GM12872 (cell line): ENCODE measurements around the gene ARMC12.

Experiments
- TF ChIP-seq, protein P1 (sequence below): IDR thresholded peaks from 3 replicates; pipeline ENCODE4 v1.5.1; 2011; ENCODE audit warnings: low read depth, mild to moderate bottlenecking, low read length, moderate library complexity; ENCODE audit not compliant: insufficient read depth

The ARMC12 gene

DNA sequence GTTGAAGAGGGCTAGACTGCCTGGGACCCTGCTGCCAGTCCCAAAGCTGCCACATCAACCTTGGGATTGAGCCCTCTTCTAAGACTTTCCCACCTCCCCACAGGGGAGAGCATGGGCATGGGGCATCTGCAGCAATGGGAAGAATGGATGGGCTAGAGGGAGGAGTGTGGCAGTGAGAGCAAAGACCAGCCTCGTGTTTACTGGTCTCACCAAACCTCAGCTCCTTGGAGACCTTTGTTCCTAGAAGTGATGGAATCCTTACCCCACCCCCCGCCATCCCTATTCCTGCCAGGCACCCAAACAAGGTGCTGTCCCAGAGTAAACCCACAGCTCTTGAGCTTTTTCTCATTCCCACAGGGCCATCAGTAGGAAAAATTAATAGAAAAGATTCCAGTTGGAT lies 20.0 kb upstream of the ARMC12 start:
- TF ChIP-seq, protein P1, sequence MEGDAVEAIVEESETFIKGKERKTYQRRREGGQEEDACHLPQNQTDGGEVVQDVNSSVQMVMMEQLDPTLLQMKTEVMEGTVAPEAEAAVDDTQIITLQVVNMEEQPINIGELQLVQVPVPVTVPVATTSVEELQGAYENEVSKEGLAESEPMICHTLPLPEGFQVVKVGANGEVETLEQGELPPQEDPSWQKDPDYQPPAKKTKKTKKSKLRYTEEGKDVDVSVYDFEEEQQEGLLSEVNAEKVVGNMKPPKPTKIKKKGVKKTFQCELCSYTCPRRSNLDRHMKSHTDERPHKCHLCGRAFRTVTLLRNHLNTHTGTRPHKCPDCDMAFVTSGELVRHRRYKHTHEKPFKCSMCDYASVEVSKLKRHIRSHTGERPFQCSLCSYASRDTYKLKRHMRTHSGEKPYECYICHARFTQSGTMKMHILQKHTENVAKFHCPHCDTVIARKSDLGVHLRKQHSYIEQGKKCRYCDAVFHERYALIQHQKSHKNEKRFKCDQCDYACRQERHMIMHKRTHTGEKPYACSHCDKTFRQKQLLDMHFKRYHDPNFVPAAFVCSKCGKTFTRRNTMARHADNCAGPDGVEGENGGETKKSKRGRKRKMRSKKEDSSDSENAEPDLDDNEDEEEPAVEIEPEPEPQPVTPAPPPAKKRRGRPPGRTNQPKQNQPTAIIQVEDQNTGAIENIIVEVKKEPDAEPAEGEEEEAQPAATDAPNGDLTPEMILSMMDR, result no peak

DNA sequence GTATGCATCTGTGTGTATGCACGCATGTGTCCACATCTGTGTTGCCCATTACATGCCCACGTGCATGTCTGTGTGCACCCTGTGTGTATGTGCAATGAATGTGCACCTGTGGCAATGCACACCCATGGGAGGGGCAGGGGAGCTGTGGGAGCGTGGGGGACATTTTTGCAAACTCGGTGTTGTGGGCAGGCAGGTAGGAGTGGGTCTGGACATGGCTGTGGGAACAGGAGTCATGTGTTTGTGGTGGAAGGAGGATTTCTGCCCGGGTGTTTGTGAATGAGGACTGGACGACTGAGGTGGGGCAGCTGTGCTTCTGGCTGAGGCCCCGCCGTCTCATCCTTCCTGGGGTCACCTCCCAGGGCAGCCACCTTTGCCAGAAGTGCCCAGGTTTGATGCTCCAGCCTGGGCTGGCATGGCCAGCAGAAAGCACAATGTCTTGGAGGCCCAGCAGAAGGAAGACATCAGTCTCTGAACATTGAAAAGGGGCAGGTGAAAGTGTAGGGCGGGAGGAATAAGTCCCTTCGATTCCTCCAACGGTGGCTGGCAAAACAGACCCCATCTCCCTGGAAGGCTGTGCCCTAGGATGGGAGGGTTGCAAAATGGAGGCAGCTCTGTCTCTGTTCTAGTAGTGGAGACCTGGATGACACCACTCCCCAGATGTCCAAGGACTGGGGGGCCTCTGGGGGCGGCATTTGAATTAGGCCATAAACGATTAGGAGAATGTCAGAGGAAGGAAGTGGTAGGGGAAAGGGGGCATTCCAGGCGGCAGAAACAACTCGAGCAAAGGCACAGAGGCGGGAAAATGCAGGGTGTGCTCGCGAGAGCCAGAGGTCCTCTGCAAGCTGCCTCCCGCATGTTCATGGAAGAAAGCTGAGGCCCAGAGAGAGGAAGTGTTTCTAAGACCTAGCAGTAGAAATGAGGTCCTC lies 19.1 kb upstream of the ARMC12 start:
- TF ChIP-seq, protein P1, result no peak

DNA sequence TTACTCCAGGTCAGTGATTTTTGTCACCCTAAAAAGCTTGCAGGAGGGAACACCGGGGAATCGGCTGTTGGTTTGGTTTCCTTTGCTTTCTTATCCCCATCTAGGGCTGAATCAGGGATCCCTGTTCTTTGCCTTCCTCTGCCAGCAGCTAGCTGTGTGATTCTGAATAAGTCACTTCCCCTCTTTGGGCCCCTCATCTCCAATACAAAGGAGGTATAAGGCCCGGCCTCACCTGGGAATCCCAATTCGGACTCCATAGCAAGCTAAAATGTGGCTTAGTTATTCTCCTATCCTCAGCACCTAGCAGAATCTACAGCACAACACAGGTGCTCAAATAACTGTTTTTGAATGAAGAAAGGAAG lies 18.5 kb upstream of the ARMC12 start:
- TF ChIP-seq, protein P1, result no peak

DNA sequence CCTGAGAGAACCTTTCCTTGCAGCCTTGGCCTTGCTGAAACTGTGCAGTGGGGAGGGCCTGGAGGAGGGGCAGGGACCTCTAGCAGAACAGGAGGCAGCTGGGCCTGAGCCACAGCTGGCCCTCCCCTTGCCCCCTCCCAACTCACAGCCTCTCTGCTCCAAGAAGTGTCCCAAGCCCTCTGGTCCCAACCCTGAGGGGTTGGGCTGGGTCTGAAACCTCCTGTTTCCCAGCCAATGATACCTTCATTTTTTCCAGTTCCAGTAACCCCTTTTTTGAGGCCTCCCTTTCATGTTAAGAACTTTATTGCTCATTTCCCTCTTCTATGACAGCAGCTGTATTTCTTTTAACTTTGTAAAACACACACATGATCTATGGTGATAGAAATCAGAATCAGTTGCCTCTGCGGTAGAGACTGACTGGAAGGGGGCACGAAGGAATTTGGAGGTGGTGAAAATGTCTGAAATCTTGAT lies 17.9 kb upstream of the ARMC12 start:
- TF ChIP-seq, protein P1, result no peak

DNA sequence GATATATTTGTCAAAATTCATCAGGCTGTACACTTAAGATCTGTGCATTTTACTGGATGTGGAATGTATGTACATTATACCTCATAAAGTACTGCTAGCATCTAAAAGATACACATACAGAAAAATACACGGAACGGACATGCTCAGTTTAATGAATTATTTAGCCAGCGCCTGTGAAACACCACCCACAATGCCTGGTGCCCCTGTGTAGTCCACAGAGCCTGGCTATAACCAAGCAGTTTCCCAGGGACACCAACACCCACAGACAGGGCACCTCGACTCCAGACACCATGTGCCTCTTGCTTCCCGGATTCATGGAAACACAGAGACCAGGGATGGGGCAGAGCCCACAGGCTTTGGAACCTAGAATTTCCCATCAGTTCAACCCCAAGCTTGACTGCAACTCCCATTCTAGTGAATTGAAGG lies 17.4 kb upstream of the ARMC12 start:
- TF ChIP-seq, protein P1, result no peak

DNA sequence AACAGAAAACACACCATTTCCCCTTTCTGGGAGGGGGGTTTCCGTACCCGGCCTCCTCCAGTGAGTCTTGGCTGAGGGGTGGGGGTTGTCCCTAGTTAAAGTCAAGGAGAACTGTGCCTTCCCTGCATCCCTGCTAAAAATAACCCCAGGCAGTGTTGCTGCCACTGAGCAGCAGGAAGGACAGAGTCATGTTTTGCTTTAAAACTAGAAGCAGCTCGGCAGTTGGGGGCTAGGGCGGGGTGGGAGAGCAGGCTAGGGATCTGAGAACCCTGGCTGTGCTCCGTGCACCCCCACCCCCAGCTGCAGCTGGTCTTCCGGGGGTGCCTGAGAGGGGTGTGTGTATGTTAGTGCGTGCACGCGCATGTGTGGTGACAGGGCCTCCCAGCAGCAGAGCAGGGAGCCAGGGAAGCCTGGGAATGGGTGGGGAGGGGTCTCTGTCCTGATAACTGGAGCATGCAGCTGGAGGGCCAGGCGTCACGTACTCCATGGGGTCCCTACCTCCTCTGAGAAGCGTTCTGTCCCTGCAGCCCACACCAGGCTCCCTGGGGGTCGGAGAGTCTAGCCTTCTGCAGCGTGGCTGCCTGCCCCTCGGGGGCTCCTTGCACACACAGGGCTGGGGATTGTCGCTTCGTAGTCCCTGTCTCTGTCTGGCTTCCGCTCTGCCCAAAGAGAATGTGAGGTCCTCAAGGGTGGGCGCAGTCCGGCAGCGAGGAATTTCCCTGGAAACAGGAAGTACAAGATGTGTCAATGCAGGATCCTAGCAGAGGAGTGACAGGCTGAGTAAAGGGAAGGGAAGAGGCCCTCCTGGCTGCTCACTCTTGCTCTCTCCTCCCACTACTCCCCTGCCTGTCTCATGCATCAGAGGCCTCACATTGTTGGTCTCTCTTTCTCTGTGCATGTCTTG lies 16.8 kb upstream of the ARMC12 start:
- TF ChIP-seq, protein P1, result no peak
